HG03442 (cell line): Measurements from ENCODE around the gene RARS1.
A peak's percentile ranks its signal among the peaks of the same experiment; 100 is the strongest.
"Not testable (repeated sequence)": the region's sequence is repeated elsewhere in the genome, so short reads cannot be mapped to it uniquely, and the experiment has no call there.

ENCODE experiments used
- ATAC-seq: cut with Tn5 transposase; IDR thresholded peaks from one replicate; pipeline ENCODE4 v1.9.1; 2021; ENCODE audit warnings: mild to moderate bottlenecking, moderate library complexity; ENCODE audit not compliant: unreplicated experiment

The RARS1 gene

DNA sequence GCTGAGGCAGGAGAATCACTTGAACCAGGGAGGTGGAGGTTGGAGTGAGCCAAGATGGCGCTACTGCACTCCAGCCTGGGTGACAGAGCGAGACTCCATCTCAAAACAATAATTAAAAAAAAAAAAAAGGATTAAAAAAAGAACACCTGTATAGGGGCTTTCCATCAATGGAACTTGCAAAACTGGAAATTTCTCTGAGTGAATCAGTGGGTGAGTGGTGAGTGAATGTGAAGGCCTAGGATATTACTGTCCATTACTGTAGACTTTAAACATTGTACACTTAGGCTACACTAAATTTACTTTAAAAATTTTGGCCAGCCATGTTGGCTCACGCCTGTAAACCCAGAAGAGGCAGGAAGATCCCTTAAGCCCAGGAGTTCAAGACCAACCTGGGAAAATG is 5.7 kb upstream of the RARS1 start:
- no peak for ATAC-seq

GRCh38 chr5:168481330-168481788 is 4.9 kb upstream of the RARS1 start:
- peak; percentile 94 for ATAC-seq

DNA sequence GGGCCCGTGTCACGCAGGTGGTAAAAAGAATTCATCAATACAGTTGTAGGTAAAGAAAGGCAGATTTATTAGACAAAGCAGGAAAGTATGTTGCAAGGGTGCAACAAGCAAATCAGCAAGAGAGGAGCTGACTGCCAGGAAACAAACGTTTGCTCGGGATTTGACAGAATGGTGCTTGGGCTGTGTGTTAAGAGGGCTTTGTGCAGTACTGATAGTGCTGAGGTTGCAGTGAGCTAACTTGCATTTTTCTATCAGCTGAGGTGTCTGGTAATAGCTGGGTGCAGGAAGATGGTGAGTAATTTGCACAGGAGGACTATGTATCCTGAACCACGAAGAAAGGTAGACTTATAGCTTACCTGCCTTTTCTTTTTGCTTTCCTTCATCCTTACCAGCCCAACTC is 3.9 kb upstream of the RARS1 start:
- ATAC-seq, result no peak

DNA sequence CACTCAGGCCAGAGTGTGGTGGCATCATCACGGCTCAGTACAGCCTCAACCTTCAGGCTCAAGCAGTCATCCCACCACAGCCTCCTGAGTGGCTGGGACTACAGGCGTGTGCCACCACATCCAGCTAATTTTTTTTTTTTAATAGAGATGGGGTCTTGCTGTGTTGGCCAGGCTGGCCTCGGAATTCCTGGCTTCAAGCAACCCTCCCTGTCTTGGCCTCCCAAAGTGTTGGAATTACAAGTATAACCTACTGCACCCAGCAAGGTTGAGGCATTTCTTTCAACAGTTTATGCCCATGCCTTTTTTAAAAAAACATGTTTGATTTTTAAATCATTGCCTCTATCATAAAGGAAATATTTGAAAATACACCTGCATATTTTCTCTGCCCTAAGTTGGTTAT is 2.8 kb downstream of the RARS1 start:
- no peak for ATAC-seq

DNA sequence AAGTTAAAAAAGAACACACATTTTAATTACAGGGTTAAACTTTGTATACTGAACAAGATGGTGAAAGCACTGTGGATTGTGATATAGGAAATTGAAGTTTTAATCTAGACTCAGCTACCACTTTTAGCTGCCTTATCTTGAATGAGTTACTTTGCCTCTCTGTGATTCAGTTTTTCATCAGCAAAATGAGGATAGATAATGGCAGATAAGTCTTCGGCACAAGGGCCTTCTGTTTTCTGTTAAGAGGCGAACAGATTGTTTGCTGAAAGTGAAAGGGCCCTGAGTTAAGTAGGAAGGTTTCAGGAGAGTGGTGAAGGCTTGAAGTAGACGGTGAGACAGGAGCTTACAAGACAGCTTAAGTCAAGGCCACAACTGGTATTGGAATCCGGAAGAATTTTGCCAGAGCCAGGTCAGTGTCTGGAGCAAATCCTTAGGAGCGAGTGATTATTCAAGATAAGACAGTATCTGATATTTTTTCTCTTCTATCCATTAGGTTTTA is 7.8 kb downstream of the RARS1 start:
- no peak for ATAC-seq

DNA sequence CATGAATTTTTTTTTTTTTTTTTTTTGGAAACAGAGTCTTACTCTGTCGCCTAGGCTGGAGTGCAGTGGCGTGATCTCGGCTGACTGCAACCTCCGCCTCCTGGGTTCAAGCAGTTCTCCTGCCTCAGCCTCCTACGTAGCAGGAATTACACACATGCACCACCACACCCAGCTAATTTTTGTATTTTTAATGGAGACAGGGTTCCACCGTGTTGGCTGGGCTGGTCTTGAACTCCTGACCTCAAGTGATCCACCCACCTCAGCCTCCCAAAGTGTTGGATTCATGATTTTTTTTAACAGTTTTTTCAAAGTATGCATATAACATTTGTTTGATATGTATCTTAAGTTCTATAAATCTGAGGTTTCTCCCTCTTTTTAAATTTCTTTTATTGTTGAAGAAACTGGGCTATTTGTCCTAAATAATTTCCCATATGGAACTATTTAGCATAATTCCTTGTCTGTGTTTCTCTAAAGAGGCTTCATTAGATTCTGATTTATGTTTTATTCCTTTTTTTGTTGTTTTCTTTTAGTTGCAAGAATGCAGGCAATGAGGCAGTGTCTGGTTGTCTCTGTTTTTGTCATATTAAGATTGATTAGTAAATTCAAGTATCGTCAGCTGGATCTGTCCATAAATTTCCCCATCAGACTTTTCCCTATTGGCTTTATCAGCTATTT is 16.4 kb downstream of the RARS1 start:
- ATAC-seq, result no peak

- no peak for ATAC-seq
Observed at GRCh38 chr5:168513861-168514428, 27.7 kb downstream of the RARS1 start.

- no peak for ATAC-seq
Observed at GRCh38 chr5:168525856-168526255, 39.6 kb downstream of the RARS1 start.

DNA sequence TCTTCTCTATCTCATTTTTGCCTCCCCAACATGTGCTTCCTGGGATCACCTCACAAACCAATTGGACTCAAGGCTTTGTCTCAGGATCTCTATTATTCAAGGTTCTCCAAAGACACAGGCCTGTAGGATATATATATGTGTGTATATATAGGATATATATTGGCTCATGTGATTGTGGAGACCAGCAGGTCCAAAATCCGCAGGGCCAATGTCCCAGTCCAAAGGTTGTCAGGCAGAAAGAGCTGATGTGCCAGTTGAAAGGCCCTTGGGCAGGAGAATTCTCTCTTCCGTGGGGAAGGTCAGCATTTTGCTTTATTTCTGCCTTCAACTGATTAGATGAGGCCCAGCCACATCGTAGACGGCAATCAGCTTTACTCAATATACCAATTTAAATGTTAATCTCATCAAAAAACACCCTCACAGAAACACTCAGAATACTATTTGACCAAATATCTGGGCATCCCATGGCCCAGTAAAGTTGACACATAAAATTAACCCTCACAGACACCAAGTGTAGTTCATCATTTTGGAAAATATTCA is 41.6 kb downstream of the RARS1 start:
- no peak for ATAC-seq

GRCh38 chr5:168528521-168529373 is 42.5 kb downstream of the RARS1 start, which contains the start of gene FBLL1:
Gene FBLL1, plus strand, starts transcription at chr5:168529305. Its CDS starts 200 bp downstream, at chr5:168529505.
- no peak for ATAC-seq

DNA sequence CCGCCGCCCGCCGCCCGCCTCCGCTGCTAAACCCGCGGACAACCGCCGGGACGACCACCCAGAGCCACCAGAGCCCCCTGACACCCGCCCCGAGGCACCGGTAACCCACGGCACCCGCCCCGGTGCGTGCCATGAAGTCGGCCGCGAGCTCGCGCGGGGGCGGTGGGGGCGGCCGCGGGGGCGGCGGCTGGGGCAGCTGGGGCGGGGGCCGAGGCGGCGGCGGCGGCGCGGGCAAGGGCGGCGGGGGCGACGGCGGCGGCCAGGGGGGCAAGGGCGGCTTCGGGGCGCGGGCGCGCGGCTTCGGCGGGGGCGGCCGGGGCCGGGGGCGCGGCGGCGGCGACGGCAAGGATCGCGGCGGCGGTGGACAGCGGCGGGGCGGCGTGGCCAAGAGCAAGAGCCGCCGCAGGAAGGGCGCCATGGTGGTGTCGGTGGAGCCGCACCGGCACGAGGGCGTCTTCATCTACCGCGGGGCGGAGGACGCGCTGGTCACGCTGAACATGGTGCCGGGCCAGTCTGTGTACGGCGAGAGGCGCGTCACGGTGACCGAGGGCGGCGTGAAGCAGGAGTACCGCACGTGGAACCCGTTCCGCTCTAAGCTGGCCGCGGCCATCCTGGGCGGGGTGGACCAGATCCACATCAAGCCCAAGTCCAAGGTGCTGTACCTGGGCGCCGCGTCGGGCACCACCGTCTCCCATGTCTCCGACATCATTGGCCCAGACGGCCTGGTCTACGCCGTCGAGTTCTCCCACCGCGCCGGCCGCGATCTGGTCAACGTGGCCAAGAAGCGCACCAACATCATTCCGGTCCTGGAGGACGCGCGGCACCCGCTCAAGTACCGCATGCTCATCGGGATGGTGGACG is 43.3 kb downstream of the RARS1 start:
- no peak for ATAC-seq

GRCh38 chr5:168530621-168531150 is 44.4 kb downstream of the RARS1 start:
- ATAC-seq, result no peak

DNA sequence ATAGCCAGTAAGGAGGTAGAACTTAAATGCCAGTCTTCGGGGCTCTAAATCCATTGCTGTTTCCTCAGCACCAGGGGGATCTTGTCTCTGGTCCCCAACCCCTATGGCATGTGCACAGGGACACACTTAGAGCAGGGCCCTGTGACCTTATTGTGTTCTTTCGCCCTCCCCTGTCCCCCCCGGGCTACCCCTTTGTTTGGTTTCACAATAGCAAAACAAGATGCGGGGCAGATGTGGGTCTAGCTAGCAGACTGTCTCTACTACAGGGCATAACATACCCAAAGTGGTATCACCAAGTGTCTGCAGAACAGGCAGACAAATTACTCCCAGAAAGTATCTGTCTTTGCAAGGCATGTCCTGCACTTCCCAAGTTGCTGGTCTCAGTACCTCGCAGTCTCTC is 44.9 kb downstream of the RARS1 start:
- ATAC-seq, result no peak

GRCh38 chr5:168531987-168532864 is 46.0 kb downstream of the RARS1 start:
- no peak for ATAC-seq

- ATAC-seq, result not testable (repeated sequence)
Observed at GRCh38 chr5:168534351-168534750, 48.1 kb downstream of the RARS1 start.

GRCh38 chr5:168537176-168537575 is 50.9 kb downstream of the RARS1 start:
- no peak for ATAC-seq

DNA sequence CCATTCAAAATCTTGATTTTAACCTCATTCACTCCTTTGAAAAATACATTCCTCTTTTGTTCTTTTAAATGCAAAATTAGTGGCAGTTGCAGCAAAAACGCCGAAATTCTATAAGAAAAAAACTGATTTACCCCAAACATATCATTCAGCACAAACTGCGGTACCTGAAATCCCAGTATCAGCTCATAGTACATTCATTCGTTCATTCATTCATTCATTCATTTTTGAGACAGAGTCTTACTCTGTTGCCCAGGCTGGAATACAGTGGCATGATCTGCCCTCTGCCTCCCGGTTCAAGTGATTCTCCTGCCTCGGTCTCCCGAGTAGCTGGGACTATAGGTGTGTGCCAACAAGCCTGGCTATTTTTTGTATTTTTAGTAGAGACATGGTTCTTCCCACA is 63.3 kb downstream of the RARS1 start:
- ATAC-seq, result no peak

GRCh38 chr5:168550656-168551055 is 64.4 kb downstream of the RARS1 start:
- no peak for ATAC-seq

DNA sequence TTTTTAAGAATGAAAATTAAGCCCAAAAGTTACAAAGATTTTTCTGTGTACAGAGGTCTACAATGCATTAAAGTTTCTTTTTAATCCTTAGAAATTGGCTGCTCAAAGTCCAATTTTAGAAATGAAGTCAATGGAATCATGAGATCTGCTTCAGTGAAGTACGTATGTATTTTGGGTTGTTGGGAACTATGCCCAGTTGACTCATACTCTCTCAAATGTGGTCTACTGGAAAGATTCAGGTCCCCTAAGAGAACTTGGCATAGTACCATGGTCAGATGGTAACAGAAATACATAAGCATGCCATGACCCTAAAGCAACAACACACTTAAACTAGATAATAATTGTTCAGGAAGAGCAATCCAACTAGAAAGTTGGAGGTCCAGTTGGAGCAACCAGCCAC is 65.9 kb downstream of the RARS1 start:
- no peak for ATAC-seq
